OCI-LY1 (cell line): ENCODE data around the gene FBXW11.
A peak's percentile ranks its signal among the peaks of the same experiment; 100 is the strongest.

Source experiments
- H2AFZ ChIP-seq: fragments of 200-600 bp; sonication (generic), shearing (Covaris generic); 2 replicates; pipeline ENCODE4 v1.6.0; 2014; ENCODE audit warnings: antibody characterized with exemption, mild to moderate bottlenecking, low read length
- H3F3A ChIP-seq: fragments of 200-600 bp; sonication (generic), shearing (Covaris generic); 2 replicates; pipeline ENCODE4 v1.6.0; 2014; ENCODE audit warnings: mild to moderate bottlenecking, antibody characterized with exemption, low read length, moderate library complexity; ENCODE audit not compliant: insufficient read depth
- H3K27ac ChIP-seq: fragments of 200-600 bp; sonication (generic); 2 replicates; pipeline ENCODE4 v1.5.1; 2014; ENCODE audit warnings: low read length, mixed run types, mild to moderate bottlenecking, low read depth; ENCODE audit not compliant: poor library complexity, severe bottlenecking
- H3K27me3 ChIP-seq: fragments of 200-600 bp; sonication (generic); 2 replicates; pipeline ENCODE4 v1.6.0; 2014; ENCODE audit warnings: antibody characterized with exemption, mild to moderate bottlenecking, low read length, moderate library complexity; ENCODE audit not compliant: insufficient read depth
- H3K36me3 ChIP-seq: fragments of 200-600 bp; sonication (generic); 2 replicates; pipeline ENCODE4 v1.6.1; 2014; ENCODE audit warnings: mild to moderate bottlenecking, antibody characterized with exemption, low read length, moderate library complexity, mixed read lengths; ENCODE audit not compliant: insufficient read depth
- H3K4me1 ChIP-seq: fragments of 200-600 bp; sonication (generic); 2 replicates; pipeline ENCODE4 v1.5.1; 2014; ENCODE audit warnings: mild to moderate bottlenecking, low read length, moderate library complexity; ENCODE audit not compliant: insufficient read depth, severe bottlenecking
- H3K4me2 ChIP-seq: fragments of 200-600 bp; sonication (generic), shearing (Covaris generic); 2 replicates; pipeline ENCODE4 v1.6.1; 2014; ENCODE audit warnings: low read length
- H3K4me3 ChIP-seq: fragments of 200-600 bp; sonication (generic); 2 replicates; pipeline ENCODE4 v1.5.1; 2014; ENCODE audit warnings: low read length, low read depth, mild to moderate bottlenecking, mixed read lengths; ENCODE audit not compliant: poor library complexity, severe bottlenecking
- H3K79me2 ChIP-seq: fragments of 200-600 bp; shearing (Covaris generic); 2 replicates; pipeline ENCODE4 v1.6.1; 2016; ENCODE audit warnings: mixed run types, low read length, mixed read lengths; ENCODE audit not compliant: insufficient read depth
- H3K9ac ChIP-seq: fragments of 200-600 bp; sonication (generic), shearing (Covaris generic); 2 replicates; pipeline ENCODE4 v1.6.1; 2014; ENCODE audit warnings: mild to moderate bottlenecking, low read length, mixed read lengths
- H3K9me2 ChIP-seq: fragments of 200-600 bp; sonication (generic), shearing (Covaris generic); 2 replicates; pipeline ENCODE4 v1.6.1; 2014; ENCODE audit warnings: low read depth, mild to moderate bottlenecking, low read length, mixed read lengths
- H3K9me3 ChIP-seq: fragments of 200-600 bp; shearing (Covaris generic); 2 replicates; pipeline ENCODE4 v1.6.1; 2014; ENCODE audit warnings: low read length, mixed read lengths
- H4K20me1 ChIP-seq: fragments of 200-600 bp; sonication (generic), shearing (Covaris generic); 2 replicates; pipeline ENCODE4 v1.6.0; 2016; ENCODE audit warnings: mild to moderate bottlenecking, low read length; ENCODE audit not compliant: insufficient read depth
- CTCF ChIP-seq: fragments of 200-600 bp; sonication (generic), shearing (Covaris generic); IDR thresholded peaks from 2 replicates; pipeline ENCODE4 v1.5.1; 2017; ENCODE audit warnings: mild to moderate bottlenecking, antibody characterized with exemption, low read length, moderate library complexity, mixed read lengths
- EZH2 ChIP-seq: fragments of 200-600 bp; sonication (generic), shearing (Covaris generic); IDR thresholded peaks from 2 replicates; pipeline ENCODE4 v1.8.0; 2017; ENCODE audit warnings: borderline replicate concordance, mixed run types, mild to moderate bottlenecking, antibody characterized with exemption, low read length, moderate library complexity, mixed read lengths

The FBXW11 gene

GRCh38 chr5:171851251-171851650 is 155.2 kb downstream of the FBXW11 start:
- no peaks in the 10 kb centered on the region for H3F3A ChIP-seq

GRCh38 chr5:171850324-171850947 is 156.0 kb downstream of the FBXW11 start:
- Histone ChIP-seq H3K27me3 (no peaks in the 10 kb centered on the region), H3K4me3 (no peak overlapping the region), H3K9me3 (no peaks in the 10 kb centered on the region), H4K20me1 (no peaks in the 10 kb centered on the region), H3K9ac (no peak overlapping the region), H3K36me3 (no peaks in the 10 kb centered on the region), H3F3A (no peaks in the 10 kb centered on the region), H3K9me2 (no peaks in the 10 kb centered on the region), H3K27ac (no peak overlapping the region), H3K79me2 (no peaks in the 10 kb centered on the region), H3K4me2 (no peak overlapping the region), H2AFZ (no peak overlapping the region), H3K4me1 (no peaks in the 10 kb centered on the region)
- no peak for TF ChIP-seq EZH2
- peak; percentile 48; the same call in 1 of the 2 replicates for TF ChIP-seq CTCF

More at GRCh38 chr5:171851251-171851650, 155.2 kb downstream of the FBXW11 start:
- H3K79me2 ChIP-seq: no peaks in the 10 kb centered on the region
- no peak overlapping the region for H3K4me2 ChIP-seq
- no peaks in the 10 kb centered on the region for H3K9me3 ChIP-seq
- no peaks in the 10 kb centered on the region for H3K36me3 ChIP-seq
- H3K4me3 ChIP-seq: no peak overlapping the region
- H3K9ac ChIP-seq: no peak overlapping the region
- H2AFZ ChIP-seq: no peak overlapping the region
- TF ChIP-seq EZH2 (no peak), CTCF (no peak)
- H3K27me3 ChIP-seq: no peaks in the 10 kb centered on the region
- H3K9me2 ChIP-seq: no peaks in the 10 kb centered on the region
- H3K4me1 ChIP-seq: no peaks in the 10 kb centered on the region
- no peak overlapping the region for H3K27ac ChIP-seq
- no peaks in the 10 kb centered on the region for H4K20me1 ChIP-seq

- H3K27ac ChIP-seq: no peak overlapping the region
- no peaks in the 10 kb centered on the region for H3K4me1 ChIP-seq
- no peak overlapping the region for H3K4me3 ChIP-seq
- no peaks in the 10 kb centered on the region for H3K79me2 ChIP-seq
- no peaks in the 10 kb centered on the region for H3K36me3 ChIP-seq
- no peak overlapping the region for H2AFZ ChIP-seq
- H3F3A ChIP-seq: no peaks in the 10 kb centered on the region
- no peak overlapping the region for H3K4me2 ChIP-seq
- no peaks in the 10 kb centered on the region for H3K27me3 ChIP-seq
- no peaks in the 10 kb centered on the region for H4K20me1 ChIP-seq
- no peak overlapping the region for H3K9ac ChIP-seq
- no peak for TF ChIP-seq CTCF
- no peak for TF ChIP-seq EZH2
- no peaks in the 10 kb centered on the region for H3K9me2 ChIP-seq
- no peaks in the 10 kb centered on the region for H3K9me3 ChIP-seq
These were observed 156.7 kb downstream of the FBXW11 start for GRCh38 chr5:171849585-171850323.
